ENCODE results near the gene CRTC3. TPM values are rescaled to one million over a fixed set of nuclear protein-coding genes. Genes with fewer than 3 reads are reported as not detected.

The CRTC3 gene
- total and polyA plus RNA-seq, 2 donors (not counting 3 experiments of a cell fraction or from before 2014, with no cell fraction given): 16.2 to 26.4 TPM

GRCh38 chr15:90617171-90617570 is 87.4 kb downstream of the CRTC3 start:
- dilution Hi-C loops (cut with MboI; ENCODE audit: extremely low pct_ligation_motif_present, low sequenced_read_pairs) (no loop called here), intact Hi-C loops (cut with micrococcal nuclease) (no loop called here)
- Histone ChIP-seq H3K9me3 (replicated peaks; ENCODE audit: control insufficient read depth, insufficient read depth, low read length) (no peaks in the 10 kb centered on the region), H3K36me3 (ENCODE audit: control insufficient read depth in 2 of 2, extremely low read depth in 1 of 2, insufficient read depth in 2 of 2, low read length in 2 of 2) (no peaks in the 10 kb centered on the region), H2AFZ (ENCODE audit: low read depth, low read length) (no peak overlapping the region), H3K9ac (replicated peaks; ENCODE audit: extremely low read depth, insufficient read depth, low read length) (no peak overlapping the region), H4K20me1 (replicated peaks; ENCODE audit: control insufficient read depth, extremely low read depth, insufficient read depth, low read length) (no peaks in the 10 kb centered on the region), H3K9me1 (replicated peaks; ENCODE audit: control insufficient read depth, extremely low read depth, insufficient read depth, low read length) (no peaks in the 10 kb centered on the region), H3K79me2 (ENCODE audit: control insufficient read depth, insufficient read depth, low read length) (no peaks in the 10 kb centered on the region), H3K4me2 (ENCODE audit: insufficient read depth, low read length) (no peak overlapping the region), H3K4me1 (ENCODE audit: control insufficient read depth, extremely low read depth, insufficient read depth, low read length) (peaks cover 5% of the 10 kb centered on the region), H3K27me3 (ENCODE audit: control insufficient read depth in 2 of 2, insufficient read depth in 2 of 2, low read length in 2 of 2) (no peaks in the 10 kb centered on the region), H3K27ac (ENCODE audit: insufficient read depth, low read depth, low read length) (no peak overlapping the region), H3K4me3 (replicated peaks in 1 of 3; ENCODE audit: insufficient read depth in 1 of 3, low read depth in 1 of 3, low read length in 3 of 3) (no peak overlapping the region)
- TF ChIP-seq MAX (IDR thresholded peaks at IDR 0.05; ENCODE audit: insufficient read depth, insufficient read length) (no peak), EZH2 (IDR thresholded peaks at IDR 0.05; ENCODE audit: borderline replicate concordance, low read depth, low read length, severe bottlenecking) (no peak), JUN (IDR thresholded peaks at IDR 0.05; ENCODE audit: borderline replicate concordance, insufficient read depth, insufficient read length, low read depth) (no peak), GATA2 (IDR thresholded peaks at IDR 0.05; ENCODE audit: insufficient read depth, insufficient read length, low read depth, low read length) (no peak), POLR2AphosphoS5 (IDR thresholded peaks at IDR 0.05; ENCODE audit: insufficient read depth, low read depth, low read length) (no peak), CTCF (IDR thresholded peaks at IDR 0.05; ENCODE audit: extremely low read depth in 1 of 2, insufficient read depth in 1 of 2, low read depth in 1 of 2, low read length in 2 of 2) (no peak), FOS (IDR thresholded peaks at IDR 0.05; ENCODE audit: borderline replicate concordance, insufficient read depth, low read length) (no peak), POLR2A (IDR thresholded peaks at IDR 0.05; ENCODE audit: low read depth, low read length) (no peak), MYC (IDR thresholded peaks at IDR 0.05; ENCODE audit: low read depth, low read length) (no peak)
- DNase-seq (ENCODE audit: low read depth, low spot score) (no peak), FAIRE-seq (no peak)
- POLR2A ChIA-PET: no interaction called here
- BruUV-seq (replicated peaks): no TSS peak
- CTCF ChIA-PET: interaction anchor here (1.0 kb wide), 1 partner anchor 9 kb away, joined by 4 read pairs; no protein-coding TSS in a partner anchor
